Measurements from ENCODE around the gene SYNDIG1. TPM values are rescaled to one million over a fixed set of nuclear protein-coding genes. Genes with fewer than 3 reads are reported as not detected.

Gene SYNDIG1
- total RNA-seq, 1 donor from 2014 or later = 11.0 TPM

GRCh38 chr20:24534282-24534681, 64.9 kb downstream of the SYNDIG1 start:
- intact Hi-C loops (cut with micrococcal nuclease) = no loop called here
- no peak for DNase-seq
- no peak for ATAC-seq

DNA sequence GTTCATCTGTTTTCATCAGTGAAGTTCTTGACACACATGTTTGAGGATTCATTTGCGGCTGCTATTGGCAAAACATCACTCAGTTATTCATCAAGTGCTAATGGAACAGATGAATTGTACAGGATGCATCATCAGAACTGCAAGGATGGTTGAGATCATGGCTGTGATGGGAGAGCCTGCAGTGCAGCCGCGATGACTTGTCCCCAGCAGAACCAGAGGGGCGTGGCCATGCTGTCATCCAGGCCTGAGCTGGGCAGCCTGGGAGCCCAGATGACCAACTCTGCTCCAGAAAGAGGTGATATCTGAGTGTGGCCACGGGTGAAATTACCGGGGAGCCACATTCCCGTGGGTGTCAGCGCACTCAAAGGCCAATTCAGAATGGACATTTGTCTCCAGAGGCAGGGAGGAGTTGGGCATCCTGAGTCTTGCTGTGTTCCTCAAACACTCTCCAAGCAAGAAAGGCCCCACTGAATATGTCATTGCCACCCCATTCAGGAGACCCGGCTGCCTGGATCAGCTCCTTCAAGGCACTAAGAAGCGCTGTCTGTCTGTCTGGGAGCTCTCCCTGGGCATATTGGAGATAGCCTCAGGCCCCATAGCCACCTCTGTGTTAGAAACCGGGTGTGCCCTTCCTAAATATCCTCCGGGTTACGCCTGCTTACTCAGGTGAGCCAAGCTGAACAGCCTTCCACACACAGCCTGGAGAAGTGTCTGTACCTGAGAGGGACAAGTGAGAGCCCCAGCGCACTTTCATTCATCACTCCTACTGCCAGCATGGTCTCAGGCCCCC, 66.7 kb downstream of the SYNDIG1 start:
- intact Hi-C loops (cut with micrococcal nuclease) = no loop called here
- ATAC-seq (no peak), DNase-seq (no peak)

GRCh38 chr20:24537210-24537609, 67.8 kb downstream of the SYNDIG1 start:
- ATAC-seq (no peak), DNase-seq (no peak)
- intact Hi-C loops (cut with micrococcal nuclease) = no loop called here

- ATAC-seq = no peak
These were observed 73.3 kb downstream of the SYNDIG1 start for GRCh38 chr20:24542721-24543120.

GRCh38 chr20:24543168-24543567, 73.7 kb downstream of the SYNDIG1 start:
- intact Hi-C loops (cut with micrococcal nuclease) = no loop called here
- DNase-seq = no peak
- ATAC-seq = no peak

More at GRCh38 chr20:24542721-24543120, 73.3 kb downstream of the SYNDIG1 start:
- intact Hi-C loops (cut with micrococcal nuclease) = no loop called here
- no peak for DNase-seq

DNA sequence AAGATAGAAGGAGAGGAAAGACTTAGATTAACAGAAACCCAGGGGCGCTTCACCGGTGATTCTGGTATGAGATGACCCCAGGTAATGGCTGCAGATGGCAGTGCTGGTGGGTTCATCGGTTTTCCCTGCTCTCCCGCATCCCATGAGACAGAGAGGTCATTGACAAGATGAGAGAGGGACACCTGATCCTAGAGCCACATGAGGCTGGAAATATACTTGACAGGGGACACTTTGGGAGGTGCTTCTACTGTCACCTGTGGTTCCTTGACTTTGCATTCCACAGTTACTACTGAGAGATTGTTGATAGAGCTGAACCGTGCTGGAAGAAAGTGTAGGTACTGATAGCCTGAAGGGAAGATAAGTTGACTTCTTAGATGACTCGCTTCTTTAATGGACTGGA, 74.3 kb downstream of the SYNDIG1 start:
- no peak for DNase-seq
- intact Hi-C loops (cut with micrococcal nuclease) = no loop called here
- no peak for ATAC-seq

GRCh38 chr20:24544371-24544770, 74.9 kb downstream of the SYNDIG1 start:
- DNase-seq (no peak), ATAC-seq (no peak)
- intact Hi-C loops (cut with micrococcal nuclease) = no loop called here

- intact Hi-C loops (cut with micrococcal nuclease) = no loop called here
- ATAC-seq (peak; percentile 89), DNase-seq (no peak)
These were observed 75.7 kb downstream of the SYNDIG1 start for GRCh38 chr20:24545168-24545567.

DNA sequence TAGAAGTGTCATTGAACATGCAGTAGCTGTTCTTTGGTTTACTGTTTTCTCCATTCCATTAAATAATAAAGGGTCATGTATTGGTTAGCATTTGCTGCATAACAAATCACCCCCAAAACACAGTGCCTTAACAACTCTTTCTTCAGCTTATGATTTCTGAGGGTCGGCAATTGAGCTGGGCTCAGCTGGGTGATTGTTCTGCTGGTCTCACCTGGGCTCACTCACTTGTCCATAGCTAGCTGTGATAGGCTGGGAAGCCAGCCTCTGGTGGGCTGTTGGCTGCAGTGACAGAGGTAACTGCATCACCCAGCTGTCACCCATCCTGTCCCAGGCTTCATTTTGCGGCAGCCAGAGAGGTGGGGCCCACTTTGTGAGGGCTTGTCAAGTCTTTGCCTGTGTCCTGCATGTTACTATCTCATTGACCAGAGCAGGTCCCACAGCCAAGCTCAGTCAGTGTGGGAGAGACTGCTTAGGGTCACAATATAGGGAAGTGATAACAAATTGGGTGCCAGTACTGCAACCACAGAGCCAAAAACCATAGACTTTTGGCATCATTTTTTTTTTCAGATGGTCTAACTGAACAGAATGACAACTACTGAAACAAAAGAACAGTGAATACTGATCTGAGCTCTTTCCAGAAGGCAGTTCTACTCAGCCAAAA, 76.9 kb downstream of the SYNDIG1 start:
- ATAC-seq = no peak
- DNase-seq = no peak
- intact Hi-C loops (cut with micrococcal nuclease) = no loop called here

GRCh38 chr20:24547967-24548366, 78.5 kb downstream of the SYNDIG1 start:
- intact Hi-C loops (cut with micrococcal nuclease) = no loop called here
- no peak for DNase-seq
- ATAC-seq = no peak

DNA sequence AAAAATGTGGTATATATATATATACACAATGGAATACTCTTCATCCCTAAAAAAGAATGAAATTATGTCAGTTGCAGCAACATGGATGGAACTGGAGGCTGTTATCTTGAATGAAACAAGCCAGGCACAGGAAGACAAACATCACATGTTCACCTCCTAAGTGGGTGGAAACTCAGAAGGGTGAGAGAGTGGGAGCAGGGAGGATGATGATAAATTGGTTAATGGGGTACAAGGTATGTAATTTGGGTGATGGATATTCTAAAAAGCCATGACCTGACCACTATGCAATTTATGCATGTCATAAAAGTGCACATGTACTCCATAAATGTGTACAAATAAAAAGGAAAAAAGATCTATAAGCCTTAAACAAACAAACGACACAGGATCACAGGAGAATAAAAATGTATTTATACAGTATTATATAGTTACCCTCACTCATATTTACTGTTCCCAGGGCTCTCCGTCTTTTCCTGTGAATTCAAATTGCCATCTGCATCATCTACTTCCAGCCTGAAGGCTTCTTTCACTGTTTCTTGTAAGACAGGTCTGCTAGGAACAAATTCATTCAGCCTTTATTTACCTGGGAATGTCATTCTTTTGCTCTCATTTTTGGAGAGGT, 89.8 kb downstream of the SYNDIG1 start:
- DNase-seq (no peak), ATAC-seq (no peak)
- intact Hi-C loops (cut with micrococcal nuclease) = no loop called here

DNA sequence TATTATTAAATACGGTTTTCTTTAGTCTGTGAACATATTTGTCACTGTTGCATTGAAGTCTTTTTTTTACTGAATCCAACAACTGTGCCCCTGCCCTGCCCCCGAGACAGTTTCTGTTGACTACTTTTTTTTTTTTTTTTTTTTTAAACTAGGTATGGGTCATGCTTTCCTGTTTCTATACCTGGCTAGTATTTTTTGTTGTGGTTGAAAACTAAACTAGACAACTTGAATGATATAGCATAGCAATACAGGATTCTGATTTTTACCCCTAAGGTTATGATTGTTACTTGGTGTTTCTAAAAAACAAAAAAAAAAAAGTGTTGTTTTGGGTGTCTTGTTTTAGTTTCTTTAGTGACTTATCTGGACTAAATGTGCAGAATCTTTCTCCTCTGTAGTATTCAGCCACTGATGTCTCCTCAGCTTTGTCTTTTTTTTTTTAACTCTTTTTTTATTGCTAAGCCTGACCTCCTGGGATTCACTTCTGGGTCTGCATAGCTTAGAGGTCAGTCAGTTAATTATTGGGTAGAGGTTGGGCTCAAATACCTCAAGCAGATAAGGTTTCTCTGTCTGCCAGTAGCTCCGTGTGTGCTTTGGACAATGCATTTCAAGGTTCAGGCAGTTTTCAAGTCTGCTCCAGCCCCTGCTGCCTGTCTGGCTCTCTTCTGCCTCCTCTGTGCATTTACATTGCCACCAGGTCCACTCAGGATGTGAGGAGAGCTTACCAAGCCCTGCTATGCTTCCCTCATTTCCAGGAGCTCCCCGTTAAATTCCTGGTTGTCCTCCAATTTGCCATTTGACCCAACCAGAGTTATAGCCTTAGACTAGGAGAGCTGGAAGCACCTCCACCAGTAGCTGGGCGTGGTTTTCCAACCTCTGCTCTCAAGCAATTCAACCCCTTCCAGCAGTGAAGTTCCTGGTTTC, 91.4 kb downstream of the SYNDIG1 start:
- ATAC-seq = peak; percentile 23
- intact Hi-C loops (cut with micrococcal nuclease) = loop anchor here (10.0 kb wide), 1 partner anchor 56 kb away; no protein-coding TSS in a partner anchor
- no peak for DNase-seq

- ATAC-seq = no peak
- DNase-seq = no peak
- intact Hi-C loops (cut with micrococcal nuclease) = loop anchor here (10.0 kb wide), 1 partner anchor 61 kb away; no protein-coding TSS in a partner anchor
These were observed 96.5 kb downstream of the SYNDIG1 start for GRCh38 chr20:24565835-24566351.

DNA sequence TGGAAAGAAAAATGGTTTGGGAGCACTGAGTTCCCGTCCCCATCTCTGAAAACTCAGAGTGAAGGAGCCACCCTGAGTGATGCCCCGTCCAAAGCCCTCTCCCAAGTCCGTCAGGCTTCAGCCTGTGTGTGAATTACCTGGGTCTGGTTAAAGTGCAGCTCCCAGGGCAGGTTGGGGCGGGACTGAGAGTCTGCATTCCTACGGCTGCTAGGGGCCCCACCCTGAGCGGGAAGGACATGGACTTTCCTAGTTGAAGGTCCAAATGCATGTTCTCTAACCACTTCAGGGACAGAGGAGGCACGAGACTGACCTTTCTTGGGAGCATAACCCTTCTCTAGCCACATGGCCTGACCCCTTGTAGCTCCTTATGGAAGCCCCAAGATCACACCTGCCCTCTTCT, 97.2 kb downstream of the SYNDIG1 start:
- intact Hi-C loops (cut with micrococcal nuclease) = loop anchor here (10.0 kb wide), 1 partner anchor 62 kb away; no protein-coding TSS in a partner anchor
- ATAC-seq = no peak
- DNase-seq = no peak

DNA sequence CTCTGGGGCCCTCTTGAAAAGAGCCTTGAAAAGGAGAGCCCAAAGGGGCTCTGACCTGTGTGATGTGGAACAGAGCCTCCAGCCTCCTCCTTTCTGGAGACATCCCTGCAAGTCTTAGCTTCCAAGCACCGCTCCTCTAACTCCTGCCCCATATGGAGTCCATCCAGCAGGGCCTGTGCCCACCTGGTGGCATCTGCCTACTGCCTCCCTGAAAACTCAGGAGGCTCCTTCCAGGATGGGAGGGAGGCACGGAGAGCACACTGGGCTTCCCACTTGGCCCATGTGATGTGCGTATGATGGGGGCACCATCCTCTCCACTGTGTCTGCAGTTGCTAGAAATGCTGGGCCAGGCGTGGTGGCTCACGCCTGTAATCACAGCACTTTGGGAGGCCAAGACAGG, 98.1 kb downstream of the SYNDIG1 start:
- DNase-seq = no peak
- no peak for ATAC-seq
- intact Hi-C loops (cut with micrococcal nuclease) = loop anchor here (10.0 kb wide), 1 partner anchor 63 kb away; no protein-coding TSS in a partner anchor

GRCh38 chr20:24568842-24569241, 99.4 kb downstream of the SYNDIG1 start:
- intact Hi-C loops (cut with micrococcal nuclease) = loop anchor here (10.0 kb wide), 1 partner anchor 64 kb away; no protein-coding TSS in a partner anchor
- DNase-seq (no peak), ATAC-seq (no peak)

GRCh38 chr20:24571159-24571558, 101.7 kb downstream of the SYNDIG1 start:
- ATAC-seq = no peak
- intact Hi-C loops (cut with micrococcal nuclease) = no loop called here

DNA sequence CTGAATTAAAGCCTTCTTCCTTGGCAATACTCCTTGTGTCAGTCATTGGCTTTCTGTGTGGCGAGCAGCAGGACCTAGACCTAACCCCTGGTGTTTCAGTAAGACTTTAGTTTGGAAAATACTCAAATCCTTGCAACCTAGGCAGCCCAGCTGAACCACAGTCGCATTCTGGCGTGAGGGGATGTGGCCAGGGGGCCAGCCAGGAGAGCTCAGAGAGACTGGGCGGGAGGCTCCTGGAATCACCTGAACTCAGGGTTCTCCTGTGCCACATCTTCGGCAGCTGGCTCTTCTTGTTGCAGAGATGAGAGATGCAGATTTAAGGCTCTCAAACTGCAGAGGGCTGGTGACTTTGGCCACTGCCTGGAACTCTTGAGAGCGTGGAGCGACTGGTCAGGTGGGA, 102.7 kb downstream of the SYNDIG1 start:
- ATAC-seq = no peak
- intact Hi-C loops (cut with micrococcal nuclease) = no loop called here

More at GRCh38 chr20:24571159-24571558, 101.7 kb downstream of the SYNDIG1 start:
- no peak for DNase-seq

DNA sequence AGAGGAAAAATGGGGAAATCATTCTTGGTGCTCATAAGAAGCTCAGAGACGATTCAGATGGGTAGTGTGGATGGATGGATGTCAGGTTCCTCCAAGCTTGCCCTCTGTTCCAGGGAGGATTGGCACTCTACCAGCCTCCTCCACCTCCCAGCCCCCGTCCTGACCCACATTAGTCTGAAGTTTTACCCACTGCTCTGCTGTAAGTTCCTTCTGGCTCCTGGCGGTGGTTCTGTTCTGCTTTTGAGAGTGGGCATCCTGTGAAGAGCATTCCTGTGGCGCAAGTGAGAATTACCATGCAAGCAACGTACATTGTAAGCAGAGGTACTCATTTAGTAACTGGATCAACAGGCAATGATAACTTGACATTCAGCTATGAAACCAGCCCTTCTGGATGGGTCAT, 103.4 kb downstream of the SYNDIG1 start:
- intact Hi-C loops (cut with micrococcal nuclease) = no loop called here
- no peak for DNase-seq
- ATAC-seq = no peak

More for the DNA sequence above, 102.7 kb downstream of the SYNDIG1 start:
- no peak for DNase-seq

All from left ventricle myocardium superior (tissue), 1 donor.